ENCODE results near the gene DOCK3.

DOCK3 gene

GRCh38 chr3:51378065-51378464, 703.3 kb downstream of the DOCK3 start:
- DNase-seq (ENCODE audit: low read depth): no peak
- TF ChIP-seq CTCF (conservative IDR thresholded peaks at IDR 0.05; ENCODE audit: low read depth, low read length): no peak
- H3K4me3 ChIP-seq (ENCODE audit: low read depth, low read length): no peak overlapping the region

GRCh38 chr3:51378726-51379125, 704.0 kb downstream of the DOCK3 start:
- DNase-seq (ENCODE audit: low read depth): no peak
- no peak for TF ChIP-seq CTCF (conservative IDR thresholded peaks at IDR 0.05; ENCODE audit: low read depth, low read length)
- H3K4me3 ChIP-seq (ENCODE audit: low read depth, low read length): no peak overlapping the region

GRCh38 chr3:51379301-51379700, 704.6 kb downstream of the DOCK3 start:
- H3K4me3 ChIP-seq (ENCODE audit: low read depth, low read length): no peak overlapping the region
- no peak for TF ChIP-seq CTCF (conservative IDR thresholded peaks at IDR 0.05; ENCODE audit: low read depth, low read length)
- DNase-seq (ENCODE audit: low read depth): no peak

- no peak for DNase-seq (ENCODE audit: low read depth)
- no peak for TF ChIP-seq CTCF (conservative IDR thresholded peaks at IDR 0.05; ENCODE audit: low read depth, low read length)
- H3K4me3 ChIP-seq (ENCODE audit: low read depth, low read length): no peak overlapping the region
Measured at GRCh38 chr3:51379746-51380455, 705.2 kb downstream of the DOCK3 start.

- no peak for DNase-seq (ENCODE audit: low read depth)
- no peak overlapping the region for H3K4me3 ChIP-seq (ENCODE audit: low read depth, low read length)
- no peak for TF ChIP-seq CTCF (conservative IDR thresholded peaks at IDR 0.05; ENCODE audit: low read depth, low read length)
Measured at GRCh38 chr3:51380601-51381332, 706.0 kb downstream of the DOCK3 start.

- no peak overlapping the region for H3K4me3 ChIP-seq (ENCODE audit: low read depth, low read length)
- TF ChIP-seq CTCF (conservative IDR thresholded peaks at IDR 0.05; ENCODE audit: low read depth, low read length): no peak
- no peak for DNase-seq (ENCODE audit: low read depth)
Measured at GRCh38 chr3:51381333-51381705, 706.6 kb downstream of the DOCK3 start.

Measured in choroid plexus epithelial cell (primary cell).